Stimulated activated CD8-positive, alpha-beta memory T cell treated with anti-CD3 and anti-CD28 coated beads, Interleukin-4, amount 100 ng/mL, for 24 hours (primary cell): ENCODE measurements around the gene HADH.
"Not testable (repeated sequence)": the region's sequence is repeated elsewhere in the genome, so short reads cannot be mapped to it uniquely, and the experiment has no call there.

Experiments used
- DNase-seq: peaks from one replicate; pipeline ENCODE4 v3.0.0-alpha.2; 2020; ENCODE audit warnings: low read depth

The HADH gene

GRCh38 chr4:108031427-108032083, 41.9 kb downstream of the HADH start:
- DNase-seq, result no peak

- DNase-seq, result no peak
Measured at GRCh38 chr4:108033348-108033747, 43.7 kb downstream of the HADH start.

GRCh38 chr4:108034565-108034964, 44.9 kb downstream of the HADH start:
- DNase-seq, result no peak

- no peak for DNase-seq
Measured at GRCh38 chr4:108035691-108036090, 46.0 kb downstream of the HADH start.

GRCh38 chr4:108036213-108036612, 46.5 kb downstream of the HADH start:
- DNase-seq, result peak; percentile 30

- no peak for DNase-seq
Measured at GRCh38 chr4:108037884-108038283, 48.2 kb downstream of the HADH start.

GRCh38 chr4:108042927-108043326, 53.2 kb downstream of the HADH start:
- DNase-seq, result no peak

- DNase-seq, result no peak
Measured at GRCh38 chr4:108043526-108043925, 53.8 kb downstream of the HADH start.

- DNase-seq, result no peak
Measured at GRCh38 chr4:108044951-108045686, 55.4 kb downstream of the HADH start.

GRCh38 chr4:108045687-108046024, 56.0 kb downstream of the HADH start:
- no peak for DNase-seq

GRCh38 chr4:108047199-108047598, 57.5 kb downstream of the HADH start:
- no peak for DNase-seq

- no peak for DNase-seq
Measured at GRCh38 chr4:108048157-108048556, 58.5 kb downstream of the HADH start.

- no peak for DNase-seq
Measured at GRCh38 chr4:108048997-108049396, 59.3 kb downstream of the HADH start.

- DNase-seq, result no peak
Measured at GRCh38 chr4:108049406-108049805, 59.7 kb downstream of the HADH start.

GRCh38 chr4:108050166-108051111, 60.8 kb downstream of the HADH start:
- not testable (repeated sequence) for DNase-seq

- DNase-seq, result no peak
Measured at GRCh38 chr4:108051343-108051742, 61.7 kb downstream of the HADH start.

GRCh38 chr4:108052558-108053120, 63.0 kb downstream of the HADH start:
- DNase-seq, result no peak

- DNase-seq, result no peak
Measured at GRCh38 chr4:108053251-108053711, 63.6 kb downstream of the HADH start.

- no peak for DNase-seq
Measured at GRCh38 chr4:108054025-108054638, 64.4 kb downstream of the HADH start.

GRCh38 chr4:108055787-108056186, 66.1 kb downstream of the HADH start:
- no peak for DNase-seq

- DNase-seq, result no peak
Measured at GRCh38 chr4:108056418-108056817, 66.7 kb downstream of the HADH start.
